HCT116 (cell line): ENCODE data around the gene ADAM17. TPM values are rescaled to one million over a fixed set of nuclear protein-coding genes. Genes with fewer than 3 reads are reported as not detected.

ENCODE experiments used
- ATAC-seq: fragments of 200-7000 bp; cut with Tn5 transposase; 2 replicates; pipeline ENCODE4 v1.9.1; 2020; ENCODE audit warnings: mild to moderate bottlenecking, moderate library complexity
- BruUV-seq: library from RNA; stranded (reverse); fragments of 400-500 nt; replicated peaks from 2 replicates; lab custom pipeline; 2021; lab: Mats Ljungman, UMichigan
- CTCF ChIA-PET: fragments of 300-600 bp; sonication (Branson Sonifier 250); formaldehyde crosslinking; loops from one replicate; lab custom pipeline; 2021; ENCODE audit warnings: antibody characterized with exemption; lab: Charles Lee
- POLR2A ChIA-PET: fragments of 300-600, 350-600 bp; sonication (Branson Sonifier 250); formaldehyde crosslinking; loops from one replicate; lab custom pipeline; 2021; ENCODE audit warnings: antibody characterized with exemption; lab: Charles Lee
- RAD21 ChIA-PET, 2 experiments: fragments of 300-600 bp; sonication (Branson Sonifier 250); formaldehyde crosslinking; loops; one replicate each; lab custom pipeline; 2023; ENCODE audit warnings: low total read pairs in 2 of 2; ENCODE audit not compliant: uncharacterized antibody in 2 of 2, unreplicated experiment in 2 of 2, low non-redundant PET in 1 of 2; lab: Charles Lee
- DNase-seq: peaks from one replicate; pipeline ENCODE4 v3.0.0-alpha.2; 2010; ENCODE audit warnings: low read depth, low spot score
- H2AFZ ChIP-seq: fragments of 200-600 bp; shearing (Covaris generic), sonication (generic); 2 replicates; pipeline ENCODE4 v1.6.1; 2017; ENCODE audit warnings: low read depth, mixed run types, mixed read lengths, antibody characterized with exemption, low read length; ENCODE audit not compliant: poor library complexity, severe bottlenecking
- H3K27ac ChIP-seq: 2 replicates; pipeline ENCODE4 v1.5.1; 2012; ENCODE audit warnings: low read depth, low read length
- H3K27me3 ChIP-seq: fragments of 200-600 bp; sonication (generic); 2 replicates; pipeline ENCODE4 v1.6.1; 2016; ENCODE audit warnings: mixed run types, low read length, mixed read lengths; ENCODE audit not compliant: insufficient read depth
- H3K36me3 ChIP-seq, 2 experiments: fragments of 200-500 bp in 1 of 2; fragments of 200-600 bp in 1 of 2; sonication (Bioruptor generic) in 1 of 2; sonication (generic) in 1 of 2; 2 replicates each; pipeline versions ENCODE4 v1.5.1 to v1.6.1; 2014 to 2016; ENCODE audit warnings: low read length in 2 of 2, inconsistent platforms in 1 of 2, mixed read lengths in 1 of 2, mixed run types in 1 of 2; ENCODE audit not compliant: insufficient read depth in 2 of 2, control insufficient read depth in 1 of 2
- H3K4me1 ChIP-seq, 2 experiments: fragments of 200-600 bp in 1 of 2; sonication (generic) in 1 of 2; 2 replicates each; pipeline versions ENCODE4 v1.5.1 to v1.6.1; 2012 to 2017; ENCODE audit warnings: low read length in 2 of 2, inconsistent platforms in 1 of 2, mild to moderate bottlenecking in 1 of 2, mixed read lengths in 1 of 2, mixed run types in 1 of 2, moderate library complexity in 1 of 2; ENCODE audit not compliant: insufficient read depth in 2 of 2, control insufficient read depth in 1 of 2
- H3K4me2 ChIP-seq: fragments of 200-600 bp; sonication (generic); 2 replicates; pipeline ENCODE4 v1.6.1; 2017; ENCODE audit warnings: mixed run types, low read length, mixed read lengths
- H3K4me3 ChIP-seq, 2 experiments: fragments of 200-600 bp in 1 of 2; sonication (generic) in 1 of 2; replicated peaks in 1 of 2; 2 replicates each; pipeline ENCODE4 v1.5.1; 2011 to 2016; ENCODE audit warnings: low read length in 2 of 2, control low read depth in 1 of 2, low read depth in 1 of 2, mild to moderate bottlenecking in 1 of 2, mixed read lengths in 1 of 2, mixed run types in 1 of 2
- H3K79me2 ChIP-seq: fragments of 200-600 bp; sonication (generic); 2 replicates; pipeline ENCODE4 v1.6.1; 2017; ENCODE audit warnings: mild to moderate bottlenecking, mixed run types, low read length, moderate library complexity, mixed read lengths; ENCODE audit not compliant: insufficient read depth
- H3K9ac ChIP-seq: fragments of 200-600 bp; sonication (generic); 2 replicates; pipeline ENCODE4 v1.6.1; 2016; ENCODE audit warnings: low read length, mixed read lengths
- H3K9me2 ChIP-seq: fragments of 200-600 bp; sonication (generic), shearing (Covaris generic); 2 replicates; pipeline ENCODE4 v1.6.1; 2017; ENCODE audit warnings: mixed run types, mild to moderate bottlenecking, moderate library complexity; ENCODE audit not compliant: insufficient read depth
- H3K9me3 ChIP-seq, 2 experiments: fragments of 200-500 bp in 1 of 2; fragments of 200-600 bp in 1 of 2; sonication (Bioruptor generic) in 1 of 2; sonication (generic) in 1 of 2; 2 replicates each; pipeline ENCODE4 v1.6.1; 2014 to 2017; ENCODE audit warnings: low read length in 2 of 2, mixed read lengths in 2 of 2, inconsistent platforms in 1 of 2, low read depth in 1 of 2, mild to moderate bottlenecking in 1 of 2, mixed run types in 1 of 2, moderate library complexity in 1 of 2; ENCODE audit not compliant: control insufficient read depth in 1 of 2, insufficient read depth in 1 of 2
- H4K20me1 ChIP-seq: fragments of 200-600 bp; sonication (generic), shearing (Covaris generic); 2 replicates; pipeline ENCODE4 v1.6.1; 2017; ENCODE audit warnings: mixed run types, mild to moderate bottlenecking, moderate library complexity; ENCODE audit not compliant: insufficient read depth
- EGR1 ChIP-seq: IDR thresholded peaks from 2 replicates; pipeline ENCODE4 v1.6.1; 2012; ENCODE audit warnings: low read depth
- ELF1 ChIP-seq: IDR thresholded peaks from 2 replicates; pipeline ENCODE4 v1.6.1; 2012; ENCODE audit warnings: low read depth, borderline replicate concordance
- EZH2 ChIP-seq: fragments of 200-600 bp; sonication (generic); IDR thresholded peaks from 2 replicates; pipeline ENCODE4 v1.6.1; 2017; ENCODE audit warnings: antibody characterized with exemption, mixed run types
- MAX ChIP-seq: IDR thresholded peaks from 2 replicates; pipeline ENCODE4 v1.6.1; 2012
- REST ChIP-seq: IDR thresholded peaks from 2 replicates; pipeline ENCODE4 v1.6.1; 2012; ENCODE audit warnings: low read depth
- SP1 ChIP-seq: IDR thresholded peaks from 2 replicates; pipeline ENCODE4 v1.6.1; 2012; ENCODE audit warnings: low read depth
- TCF7L2 ChIP-seq: IDR thresholded peaks from 2 replicates; pipeline ENCODE4 v1.7.0; 2011; ENCODE audit warnings: borderline replicate concordance, inconsistent platforms; ENCODE audit not compliant: insufficient read depth, insufficient read length; ENCODE audit errors: extremely low read depth
- ZFX ChIP-seq: fragments of 450-650 bp; IDR thresholded peaks from 2 replicates; pipeline ENCODE4 v1.6.1; 2017
- intact Hi-C: fragments of 100-400 bp; cut with micrococcal nuclease; formaldehyde crosslinking; loops from 2 replicates; pipeline ENCODE4 v1.10.0; 2022
- total RNA-seq: library from RNA; stranded (reverse); gene quantifications from one replicate; pipeline ENCODE4 v1.2.1, GENCODE V29; 2021; ENCODE audit not compliant: unreplicated experiment

ADAM17 gene
- total RNA-seq, 1 experiment from 2014 or later = 39.2 TPM

- Histone ChIP-seq H3K4me3 (no peak overlapping the region), H3K79me2 (no peaks in the 10 kb centered on the region), H4K20me1 (no peaks in the 10 kb centered on the region), H3K9me3 (no peaks in the 10 kb centered on the region), H3K4me1 (no peaks in the 10 kb centered on the region), H3K9me2 (no peaks in the 10 kb centered on the region), H3K9ac (no peak overlapping the region), H3K4me2 (no peak overlapping the region), H2AFZ (no peak overlapping the region), H3K27ac (no peak overlapping the region), H3K36me3 (peaks cover 14 to 21% of the 10 kb centered on the region in 2 experiments; a peak in 3 of 4 replicates), H3K27me3 (no peaks in the 10 kb centered on the region)
- ChIA-PET CTCF (no interaction called here), RAD21 (no interaction called here), POLR2A (no interaction called here)
- TF ChIP-seq EZH2 (no peak), ZFX (no peak), SP1 (no peak), ELF1 (no peak), EGR1 (no peak), MAX (no peak), REST (no peak), TCF7L2 (no peak)
- BruUV-seq = no TSS peak
- no peak for DNase-seq
- ATAC-seq = no peak
- intact Hi-C loops = no loop called here
These were observed 93.3 kb downstream of the ADAM17 start for GRCh38 chr2:9462313-9462712.
